Peyer's patch (tissue), 4 donors: ENCODE data around the gene CDH1.

ENCODE experiments used
- POLR2A ChIP-seq, 2 donors: fragments of 450-650 bp; IDR thresholded peaks; one replicate each; pipeline ENCODE4 v1.5.1; 2017; ENCODE audit warnings: antibody characterized with exemption in 2 of 2, mild to moderate bottlenecking in 2 of 2, moderate library complexity in 2 of 2
- TF ChIP-seq, protein P1 (sequence below), 6 experiments: fragments of 450-650 bp in 4 of 6; fragments of 200-600 bp in 2 of 6; sonication (generic) in 1 of 6; IDR thresholded peaks; one replicate each; pipeline ENCODE4 v1.5.1; 2017 to 2019; ENCODE audit warnings: antibody characterized with exemption in 6 of 6, mild to moderate bottlenecking in 3 of 6, moderate library complexity in 1 of 6

DNA sequence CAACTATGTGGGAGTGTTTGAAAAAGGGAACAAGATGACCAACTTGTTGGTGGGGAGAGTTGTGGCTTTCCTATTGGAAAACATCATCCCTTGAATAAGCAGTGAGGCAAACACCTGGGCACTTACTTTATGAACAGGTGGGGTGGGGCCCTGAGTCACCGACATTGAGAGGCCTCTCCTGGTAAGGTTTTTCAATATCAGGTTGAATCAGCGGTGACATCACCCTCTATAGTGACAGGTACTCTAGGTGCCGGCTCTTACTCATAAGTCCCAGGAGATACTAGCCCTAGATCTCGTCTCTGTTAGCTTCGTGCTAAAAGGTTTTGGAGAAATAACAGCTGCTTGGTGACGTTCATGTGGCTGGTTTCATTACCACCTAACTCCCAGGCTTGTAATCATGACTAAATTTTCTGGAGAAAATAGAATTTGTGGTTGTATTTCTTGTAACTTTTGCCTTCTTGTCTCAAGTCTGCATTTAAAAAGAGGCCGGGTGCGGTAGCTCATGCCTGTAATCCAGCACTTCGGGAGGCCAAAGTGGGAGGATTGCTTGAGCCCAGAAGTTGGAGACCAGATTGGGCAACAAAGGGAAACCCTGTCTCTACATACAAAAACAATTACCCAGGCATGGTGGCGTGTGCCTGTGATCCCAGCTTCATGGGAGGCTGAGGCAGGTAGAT is 19.3 kb downstream of the CDH1 start:
- TF ChIP-seq POLR2A (IDR thresholded peaks at IDR 0.05), result peak in 1 of 2 donors; percentile 62
- TF ChIP-seq, protein P1, sequence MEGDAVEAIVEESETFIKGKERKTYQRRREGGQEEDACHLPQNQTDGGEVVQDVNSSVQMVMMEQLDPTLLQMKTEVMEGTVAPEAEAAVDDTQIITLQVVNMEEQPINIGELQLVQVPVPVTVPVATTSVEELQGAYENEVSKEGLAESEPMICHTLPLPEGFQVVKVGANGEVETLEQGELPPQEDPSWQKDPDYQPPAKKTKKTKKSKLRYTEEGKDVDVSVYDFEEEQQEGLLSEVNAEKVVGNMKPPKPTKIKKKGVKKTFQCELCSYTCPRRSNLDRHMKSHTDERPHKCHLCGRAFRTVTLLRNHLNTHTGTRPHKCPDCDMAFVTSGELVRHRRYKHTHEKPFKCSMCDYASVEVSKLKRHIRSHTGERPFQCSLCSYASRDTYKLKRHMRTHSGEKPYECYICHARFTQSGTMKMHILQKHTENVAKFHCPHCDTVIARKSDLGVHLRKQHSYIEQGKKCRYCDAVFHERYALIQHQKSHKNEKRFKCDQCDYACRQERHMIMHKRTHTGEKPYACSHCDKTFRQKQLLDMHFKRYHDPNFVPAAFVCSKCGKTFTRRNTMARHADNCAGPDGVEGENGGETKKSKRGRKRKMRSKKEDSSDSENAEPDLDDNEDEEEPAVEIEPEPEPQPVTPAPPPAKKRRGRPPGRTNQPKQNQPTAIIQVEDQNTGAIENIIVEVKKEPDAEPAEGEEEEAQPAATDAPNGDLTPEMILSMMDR (IDR thresholded peaks at IDR 0.05), result no peak
